ENCODE data around the gene ZNF774.

Gene ZNF774

DNA sequence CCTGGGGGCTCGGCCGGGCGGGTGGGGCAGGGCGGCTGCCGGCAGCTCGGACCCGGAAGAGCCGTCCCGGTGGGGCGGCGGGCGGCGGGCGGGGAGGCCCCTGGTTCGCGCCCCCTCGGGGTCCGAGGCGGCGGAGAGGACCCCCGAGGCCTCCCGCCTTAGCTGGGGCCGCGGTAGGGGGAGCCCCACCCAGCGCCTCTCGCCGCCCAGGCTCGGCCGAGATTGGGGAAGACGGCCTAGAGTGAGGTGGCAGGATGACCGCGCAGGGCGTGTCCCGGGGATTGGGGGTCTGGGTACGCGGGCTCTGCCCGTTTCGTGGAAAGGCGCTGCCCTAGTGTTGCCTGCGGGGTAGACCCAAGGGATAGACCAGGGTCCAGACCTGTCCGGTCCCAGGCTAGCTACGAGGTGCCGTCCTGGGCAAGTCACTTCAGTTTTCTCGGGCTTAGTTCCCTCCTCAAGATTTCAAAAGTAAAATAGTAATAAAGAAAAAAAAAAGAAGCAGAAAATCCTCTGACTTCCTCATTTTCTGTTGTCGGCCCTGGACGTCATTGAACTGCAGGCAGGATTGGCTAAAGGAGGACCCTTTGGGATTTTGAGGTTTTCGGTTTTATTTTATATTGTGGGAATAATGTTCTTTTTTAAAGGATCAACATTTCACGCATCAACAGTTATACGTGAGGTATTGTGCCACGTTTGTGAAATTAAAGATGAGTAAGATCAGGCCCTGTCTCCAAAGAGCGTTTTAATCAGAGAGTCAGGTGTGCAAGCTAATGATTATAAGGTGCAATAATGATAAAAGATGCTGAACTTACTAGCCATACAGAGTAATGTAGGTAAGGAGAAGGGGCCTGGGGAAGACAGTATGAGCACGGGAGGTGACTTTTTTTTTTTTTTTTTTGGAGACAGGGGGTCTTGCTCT is 36.6 kb downstream of the ZNF774 start:
- TF ChIP-seq, protein P1, sequence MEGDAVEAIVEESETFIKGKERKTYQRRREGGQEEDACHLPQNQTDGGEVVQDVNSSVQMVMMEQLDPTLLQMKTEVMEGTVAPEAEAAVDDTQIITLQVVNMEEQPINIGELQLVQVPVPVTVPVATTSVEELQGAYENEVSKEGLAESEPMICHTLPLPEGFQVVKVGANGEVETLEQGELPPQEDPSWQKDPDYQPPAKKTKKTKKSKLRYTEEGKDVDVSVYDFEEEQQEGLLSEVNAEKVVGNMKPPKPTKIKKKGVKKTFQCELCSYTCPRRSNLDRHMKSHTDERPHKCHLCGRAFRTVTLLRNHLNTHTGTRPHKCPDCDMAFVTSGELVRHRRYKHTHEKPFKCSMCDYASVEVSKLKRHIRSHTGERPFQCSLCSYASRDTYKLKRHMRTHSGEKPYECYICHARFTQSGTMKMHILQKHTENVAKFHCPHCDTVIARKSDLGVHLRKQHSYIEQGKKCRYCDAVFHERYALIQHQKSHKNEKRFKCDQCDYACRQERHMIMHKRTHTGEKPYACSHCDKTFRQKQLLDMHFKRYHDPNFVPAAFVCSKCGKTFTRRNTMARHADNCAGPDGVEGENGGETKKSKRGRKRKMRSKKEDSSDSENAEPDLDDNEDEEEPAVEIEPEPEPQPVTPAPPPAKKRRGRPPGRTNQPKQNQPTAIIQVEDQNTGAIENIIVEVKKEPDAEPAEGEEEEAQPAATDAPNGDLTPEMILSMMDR (IDR thresholded peaks at IDR 0.05): no peak
- Histone ChIP-seq H3K27ac (peak overlapping the region; percentile 99), H3K4me3 (peak overlapping the region; percentile 98)
- DNase-seq (ENCODE audit: low spot score): peak; percentile 91

DNA sequence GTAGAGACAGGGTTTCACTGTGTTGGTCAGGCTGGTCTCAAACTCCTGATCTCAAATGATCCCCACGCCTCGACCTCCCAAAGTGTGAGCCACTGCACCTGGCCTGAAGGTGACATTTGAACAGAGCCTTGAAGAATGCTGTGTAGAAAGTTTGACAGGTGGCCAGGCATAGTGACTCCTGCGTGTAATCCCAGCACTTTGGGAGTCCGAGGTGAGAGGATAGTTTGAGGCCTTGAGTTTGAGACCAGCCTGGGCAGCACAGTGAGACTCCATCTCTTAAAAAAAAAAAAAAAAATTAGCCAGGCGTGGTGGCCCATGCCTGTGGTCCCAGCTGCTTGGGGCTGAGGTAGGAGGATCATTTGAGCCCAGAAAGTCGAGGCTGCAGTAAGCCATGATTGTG is 37.4 kb downstream of the ZNF774 start:
- TF ChIP-seq, protein P1 (IDR thresholded peaks at IDR 0.05): no peak
- H3K4me3 ChIP-seq: peak overlapping the region; percentile 98
- peak overlapping the region; percentile 99 for H3K27ac ChIP-seq
- DNase-seq (ENCODE audit: low spot score): no peak

DNA sequence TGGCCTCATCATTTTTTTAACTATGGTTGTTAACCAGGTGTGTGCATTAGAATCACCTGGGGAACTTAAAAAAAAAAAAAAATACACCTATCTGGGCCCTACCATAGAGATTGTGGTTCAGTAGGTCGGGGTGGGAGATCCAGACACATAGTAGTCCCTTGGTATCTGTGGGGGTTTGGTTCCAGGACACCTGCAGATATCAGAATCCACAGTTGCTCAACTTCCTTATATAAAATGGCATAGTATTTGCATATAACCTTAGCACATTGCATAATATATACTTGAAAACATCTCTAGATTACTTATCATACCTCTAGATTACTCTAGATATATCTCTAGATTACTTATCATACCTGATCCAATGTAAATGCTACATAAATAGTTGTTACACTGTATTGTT is 41.0 kb downstream of the ZNF774 start:
- Histone ChIP-seq H3K4me3 (no peak overlapping the region), H3K27ac (no peak overlapping the region)
- no peak for DNase-seq (ENCODE audit: low spot score)
- TF ChIP-seq, protein P1 (IDR thresholded peaks at IDR 0.05): no peak

DNA sequence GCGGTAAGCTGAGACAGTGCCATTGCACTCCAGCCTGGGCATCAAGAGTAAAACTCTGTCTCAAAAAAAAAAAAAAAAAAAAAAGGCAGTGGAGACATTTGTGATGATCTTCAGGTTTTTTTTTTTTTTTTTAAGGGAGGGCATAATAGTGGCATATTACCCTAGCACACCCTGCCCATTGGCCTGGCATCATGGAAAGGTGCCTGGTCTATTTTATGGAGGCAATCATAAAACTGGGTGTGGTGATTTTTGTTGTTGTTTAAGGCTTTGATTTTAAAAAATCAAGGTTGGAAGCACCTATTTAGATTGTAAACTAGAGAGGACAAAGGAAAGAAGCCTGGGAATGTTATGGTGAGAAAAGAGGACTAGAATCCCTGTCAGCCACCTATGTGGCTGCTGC is 42.0 kb downstream of the ZNF774 start:
- Histone ChIP-seq H3K27ac (peak overlapping the region in 1 of 2 donors; percentile 22), H3K4me3 (no peak overlapping the region)
- DNase-seq (ENCODE audit: low spot score): no peak
- TF ChIP-seq, protein P1 (IDR thresholded peaks at IDR 0.05): no peak

DNA sequence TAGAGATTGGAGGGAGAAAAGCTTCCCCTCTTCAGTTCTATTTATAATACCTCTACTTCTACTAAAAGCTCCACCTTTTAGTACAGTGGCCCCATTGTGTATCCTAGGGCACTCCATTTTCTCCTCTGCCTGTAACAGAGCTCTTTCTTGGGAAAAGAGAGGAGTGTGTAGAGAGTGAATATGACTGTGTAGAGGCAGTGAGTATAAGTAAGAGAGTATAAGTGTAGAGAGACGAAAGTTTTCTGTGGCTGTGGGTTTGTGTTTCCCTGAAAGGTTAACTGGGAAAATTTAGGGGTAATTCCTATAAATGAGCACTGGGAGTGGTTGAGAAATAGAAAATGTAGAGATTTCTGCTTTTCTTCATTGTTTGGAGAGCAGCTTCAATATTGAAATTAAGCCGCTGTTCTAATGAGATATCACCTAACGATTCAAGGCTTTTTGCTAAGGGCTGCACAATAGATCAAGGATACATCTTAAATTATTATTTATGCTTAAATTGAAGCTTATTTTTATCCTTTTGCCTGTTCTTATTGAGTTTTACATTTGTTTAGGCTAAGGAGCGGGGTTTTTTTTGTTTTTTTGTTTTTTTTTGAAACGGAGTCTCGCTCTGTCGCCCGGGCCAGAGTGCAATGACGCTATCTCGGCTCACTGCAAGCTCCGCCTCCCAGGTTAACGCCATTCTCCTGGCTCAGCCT is 42.8 kb downstream of the ZNF774 start:
- H3K27ac ChIP-seq: peak overlapping the region; percentile 22 to 30
- no peak overlapping the region for H3K4me3 ChIP-seq
- no peak for DNase-seq (ENCODE audit: low spot score)
- TF ChIP-seq, protein P1 (IDR thresholded peaks at IDR 0.05): no peak

DNA sequence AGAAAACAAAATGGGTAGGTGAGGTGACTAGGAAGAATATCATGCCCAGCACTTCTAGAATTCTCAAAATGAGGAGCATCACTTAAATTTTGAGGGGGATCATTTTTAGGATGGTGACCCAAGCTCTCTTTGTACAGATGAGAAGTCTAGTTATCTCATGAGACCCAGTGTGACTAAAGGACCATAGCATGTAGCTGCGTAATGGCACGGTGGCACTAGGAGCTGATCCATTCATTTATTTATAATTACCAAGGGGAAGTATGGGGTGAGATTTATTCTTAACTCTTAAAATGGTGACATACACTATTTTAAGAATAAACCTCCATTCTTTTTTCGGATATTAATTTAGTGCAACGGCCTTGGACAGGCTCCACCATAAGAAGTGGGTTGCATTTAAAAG is 44.2 kb downstream of the ZNF774 start:
- Histone ChIP-seq H3K4me3 (peak overlapping the region; percentile 32), H3K27ac (peak overlapping the region; percentile 55 to 60)
- DNase-seq (ENCODE audit: low spot score): no peak
- TF ChIP-seq, protein P1 (IDR thresholded peaks at IDR 0.05): no peak
